ENCODE data around the gene RP9. TPM values are rescaled to one million over a fixed set of nuclear protein-coding genes. Genes with fewer than 3 reads are reported as not detected.

The RP9 gene
- total and polyA plus RNA-seq, 2 of the 13 experiments (the other 11 are each of a cell fraction or from before 2014, with no cell fraction given), result 14.2 to 18.6 TPM

DNA sequence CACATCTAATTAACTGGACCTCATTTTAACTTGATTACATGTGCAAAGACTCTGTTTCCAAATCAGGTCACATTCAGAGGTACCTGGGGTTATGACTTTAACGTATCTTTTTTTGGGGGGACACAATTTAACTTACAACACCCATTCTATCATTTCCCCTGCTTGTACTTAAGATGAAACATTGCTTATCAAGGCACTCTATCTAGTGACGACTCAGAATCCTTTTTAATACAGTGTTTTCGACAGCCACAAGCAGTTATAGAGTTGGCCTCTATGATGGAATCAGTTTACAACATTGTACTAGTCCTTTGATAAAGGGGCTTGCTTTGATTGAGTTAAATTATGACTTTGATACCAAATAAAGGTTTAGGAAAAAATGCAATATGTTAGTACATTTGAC is 42.9 kb upstream of the RP9 start:
- 70% methylated on average over 3 of the region's 3 CpGs for WGBS (ENCODE audit: low lambda C conversion rate)
- H3K9me3 ChIP-seq (ENCODE audit: low read length), result no peaks in the 10 kb centered on the region
- no peak overlapping the region for H2AFZ ChIP-seq (ENCODE audit: low read length)
- ChIA-PET POLR2A (no interaction called here), CTCF (ENCODE audit: low intra/inter-chr PET ratio, low total read pairs) (no interaction called here)
- H3K79me2 ChIP-seq (ENCODE audit: insufficient read depth, low read length), result no peaks in the 10 kb centered on the region
- no TSS peak for BruUV-seq (replicated peaks)
- DNase-seq (ENCODE audit: low spot score), result no peak
- no peaks in the 10 kb centered on the region for H3K4me1 ChIP-seq (ENCODE audit: insufficient read depth, low read length)
- no peak for FAIRE-seq
- ATAC-seq, result no peak
- TF ChIP-seq, protein P1, sequence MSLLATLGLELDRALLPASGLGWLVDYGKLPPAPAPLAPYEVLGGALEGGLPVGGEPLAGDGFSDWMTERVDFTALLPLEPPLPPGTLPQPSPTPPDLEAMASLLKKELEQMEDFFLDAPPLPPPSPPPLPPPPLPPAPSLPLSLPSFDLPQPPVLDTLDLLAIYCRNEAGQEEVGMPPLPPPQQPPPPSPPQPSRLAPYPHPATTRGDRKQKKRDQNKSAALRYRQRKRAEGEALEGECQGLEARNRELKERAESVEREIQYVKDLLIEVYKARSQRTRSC (CRISPR knock-in tag; IDR thresholded peaks at IDR 0.05; ENCODE audit: low read depth), result no peak
- TF ChIP-seq, protein P2, sequence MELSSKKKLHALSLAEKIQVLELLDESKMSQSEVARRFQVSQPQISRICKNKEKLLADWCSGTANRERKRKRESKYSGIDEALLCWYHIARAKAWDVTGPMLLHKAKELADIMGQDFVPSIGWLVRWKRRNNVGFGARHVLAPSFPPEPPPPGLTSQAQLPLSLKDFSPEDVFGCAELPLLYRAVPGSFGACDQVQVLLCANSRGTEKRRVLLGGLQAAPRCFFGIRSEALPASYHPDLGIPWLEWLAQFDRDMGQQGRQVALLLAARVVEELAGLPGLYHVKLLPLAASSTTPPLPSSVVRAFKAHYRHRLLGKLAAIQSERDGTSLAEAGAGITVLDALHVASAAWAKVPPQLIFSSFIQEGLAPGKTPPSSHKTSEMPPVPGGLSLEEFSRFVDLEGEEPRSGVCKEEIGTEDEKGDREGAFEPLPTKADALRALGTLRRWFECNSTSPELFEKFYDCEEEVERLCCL (CRISPR knock-in tag; IDR thresholded peaks at IDR 0.05; ENCODE audit: borderline replicate concordance), result no peak
- TF ChIP-seq, protein P3, sequence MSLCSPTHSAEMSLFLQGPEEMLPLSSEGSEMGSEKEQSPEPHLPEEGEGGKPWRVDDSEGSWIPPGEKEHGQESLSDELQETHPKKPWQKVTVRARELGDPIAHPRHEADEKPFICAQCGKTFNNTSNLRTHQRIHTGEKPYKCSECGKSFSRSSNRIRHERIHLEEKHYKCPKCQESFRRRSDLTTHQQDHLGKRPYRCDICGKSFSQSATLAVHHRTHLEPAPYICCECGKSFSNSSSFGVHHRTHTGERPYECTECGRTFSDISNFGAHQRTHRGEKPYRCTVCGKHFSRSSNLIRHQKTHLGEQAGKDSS (CRISPR knock-in tag; IDR thresholded peaks at IDR 0.05; ENCODE audit: borderline replicate concordance, low read depth), result no peak
- TF ChIP-seq ZNF841 (CRISPR knock-in tag; IDR thresholded peaks at IDR 0.05; ENCODE audit: borderline replicate concordance), result no peak
- TF ChIP-seq, protein P4, sequence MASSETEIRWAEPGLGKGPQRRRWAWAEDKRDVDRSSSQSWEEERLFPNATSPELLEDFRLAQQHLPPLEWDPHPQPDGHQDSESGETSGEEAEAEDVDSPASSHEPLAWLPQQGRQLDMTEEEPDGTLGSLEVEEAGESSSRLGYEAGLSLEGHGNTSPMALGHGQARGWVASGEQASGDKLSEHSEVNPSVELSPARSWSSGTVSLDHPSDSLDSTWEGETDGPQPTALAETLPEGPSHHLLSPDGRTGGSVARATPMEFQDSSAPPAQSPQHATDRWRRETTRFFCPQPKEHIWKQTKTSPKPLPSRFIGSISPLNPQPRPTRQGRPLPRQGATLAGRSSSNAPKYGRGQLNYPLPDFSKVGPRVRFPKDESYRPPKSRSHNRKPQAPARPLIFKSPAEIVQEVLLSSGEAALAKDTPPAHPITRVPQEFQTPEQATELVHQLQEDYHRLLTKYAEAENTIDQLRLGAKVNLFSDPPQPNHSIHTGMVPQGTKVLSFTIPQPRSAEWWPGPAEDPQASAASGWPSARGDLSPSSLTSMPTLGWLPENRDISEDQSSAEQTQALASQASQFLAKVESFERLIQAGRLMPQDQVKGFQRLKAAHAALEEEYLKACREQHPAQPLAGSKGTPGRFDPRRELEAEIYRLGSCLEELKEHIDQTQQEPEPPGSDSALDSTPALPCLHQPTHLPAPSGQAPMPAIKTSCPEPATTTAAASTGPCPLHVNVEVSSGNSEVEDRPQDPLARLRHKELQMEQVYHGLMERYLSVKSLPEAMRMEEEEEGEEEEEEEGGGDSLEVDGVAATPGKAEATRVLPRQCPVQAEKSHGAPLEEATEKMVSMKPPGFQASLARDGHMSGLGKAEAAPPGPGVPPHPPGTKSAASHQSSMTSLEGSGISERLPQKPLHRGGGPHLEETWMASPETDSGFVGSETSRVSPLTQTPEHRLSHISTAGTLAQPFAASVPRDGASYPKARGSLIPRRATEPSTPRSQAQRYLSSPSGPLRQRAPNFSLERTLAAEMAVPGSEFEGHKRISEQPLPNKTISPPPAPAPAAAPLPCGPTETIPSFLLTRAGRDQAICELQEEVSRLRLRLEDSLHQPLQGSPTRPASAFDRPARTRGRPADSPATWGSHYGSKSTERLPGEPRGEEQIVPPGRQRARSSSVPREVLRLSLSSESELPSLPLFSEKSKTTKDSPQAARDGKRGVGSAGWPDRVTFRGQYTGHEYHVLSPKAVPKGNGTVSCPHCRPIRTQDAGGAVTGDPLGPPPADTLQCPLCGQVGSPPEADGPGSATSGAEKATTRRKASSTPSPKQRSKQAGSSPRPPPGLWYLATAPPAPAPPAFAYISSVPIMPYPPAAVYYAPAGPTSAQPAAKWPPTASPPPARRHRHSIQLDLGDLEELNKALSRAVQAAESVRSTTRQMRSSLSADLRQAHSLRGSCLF (CRISPR knock-in tag; IDR thresholded peaks at IDR 0.05; ENCODE audit: borderline replicate concordance), result no peak
- TF ChIP-seq, protein P5, sequence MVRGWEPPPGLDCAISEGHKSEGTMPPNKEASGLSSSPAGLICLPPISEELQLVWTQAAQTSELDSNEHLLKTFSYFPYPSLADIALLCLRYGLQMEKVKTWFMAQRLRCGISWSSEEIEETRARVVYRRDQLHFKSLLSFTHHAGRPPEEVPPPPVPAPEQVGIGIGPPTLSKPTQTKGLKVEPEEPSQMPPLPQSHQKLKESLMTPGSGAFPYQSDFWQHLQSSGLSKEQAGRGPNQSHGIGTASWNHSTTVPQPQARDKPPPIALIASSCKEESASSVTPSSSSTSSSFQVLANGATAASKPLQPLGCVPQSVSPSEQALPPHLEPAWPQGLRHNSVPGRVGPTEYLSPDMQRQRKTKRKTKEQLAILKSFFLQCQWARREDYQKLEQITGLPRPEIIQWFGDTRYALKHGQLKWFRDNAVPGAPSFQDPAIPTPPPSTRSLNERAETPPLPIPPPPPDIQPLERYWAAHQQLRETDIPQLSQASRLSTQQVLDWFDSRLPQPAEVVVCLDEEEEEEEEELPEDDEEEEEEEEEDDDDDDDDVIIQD (CRISPR knock-in tag; IDR thresholded peaks at IDR 0.05; ENCODE audit: low read depth), result no peak
- no peak for TF ChIP-seq ZNF564 (CRISPR knock-in tag; IDR thresholded peaks at IDR 0.05)
- no peak for TF ChIP-seq REL (CRISPR knock-in tag; conservative IDR thresholded peaks at IDR 0.05)
- TF ChIP-seq ELF3 (CRISPR knock-in tag; IDR thresholded peaks at IDR 0.05), result no peak
- TF ChIP-seq MXI1 (IDR thresholded peaks at IDR 0.05; ENCODE audit: borderline replicate concordance, low read depth, low read length), result no peak
- no peak overlapping the region for H3K27ac ChIP-seq (ENCODE audit: extremely low read length, insufficient read depth, low read length)
- H3K4me3 ChIP-seq (replicated peaks in 1 of 3; ENCODE audit: insufficient read depth in 1 of 3, low read depth in 2 of 3, low read length in 3 of 3), result no peak overlapping the region
- 0 out of 5 replicates have a peak, but pooled peaks cover 0 to 1% of the 10 kb centered on the region in 2 experiments for H3K36me3 ChIP-seq (replicated peaks in 1 of 2; ENCODE audit: control insufficient read depth in 1 of 2, insufficient read depth in 2 of 2, low read length in 2 of 2)
- in situ Hi-C loops (cut with HindIII; ENCODE audit: extremely low pct_ligation_motif_present, low pct_unique_long_range_greater_than_20kb) (no loop called here), intact Hi-C loops (cut with micrococcal nuclease; ENCODE audit: unreplicated experiment) (no loop called here)
- no peaks in the 10 kb centered on the region for H3K27me3 ChIP-seq (ENCODE audit: control insufficient read depth in 1 of 2, insufficient read depth in 2 of 2, low read length in 2 of 2)
- H3K9ac ChIP-seq (ENCODE audit: insufficient read depth, low read depth, low read length), result no peak overlapping the region
- H3K4me2 ChIP-seq (ENCODE audit: low read depth, low read length), result no peak overlapping the region
- H4K20me1 ChIP-seq (ENCODE audit: insufficient read depth, low read length), result no peaks in the 10 kb centered on the region
